Spleen (tissue), 11 donors: ENCODE measurements around the gene SYT17. TPM values are rescaled to one million over a fixed set of nuclear protein-coding genes. Genes with fewer than 3 reads are reported as not detected.

ENCODE experiments used
- DNase-seq: peaks from one replicate; pipeline ENCODE4 v3.0.0-alpha.2; 2020
- H3K27ac ChIP-seq, 8 donors: fragments of 200-600 bp; sonication (generic) in 7 of 8; 1 replicate in 4 of 8; 2 replicates in 4 of 8; pipeline versions ENCODE4 v1.5.0 to v1.8.0; 2016 to 2021; ENCODE audit warnings: inconsistent platforms in 4 of 8, mild to moderate bottlenecking in 4 of 8, moderate library complexity in 1 of 8
- H3K27me3 ChIP-seq, 7 donors: fragments of 200-600 bp; sonication (generic) in 6 of 7; replicated peaks in 1 of 7; 1 replicate in 4 of 7; 2 replicates in 3 of 7; pipeline versions ENCODE4 v1.5.0 to v1.8.0; 2016 to 2021; ENCODE audit warnings: inconsistent platforms in 3 of 7, mild to moderate bottlenecking in 1 of 7
- H3K36me3 ChIP-seq, 6 donors: fragments of 200-600 bp; sonication (generic) in 5 of 6; 1 replicate in 4 of 6; 2 replicates in 2 of 6; pipeline versions ENCODE4 v1.5.0 to v1.8.0; 2016 to 2021; ENCODE audit warnings: inconsistent platforms in 2 of 6
- H3K4me1 ChIP-seq, 6 donors: fragments of 200-600 bp; sonication (generic) in 5 of 6; 1 replicate in 3 of 6; 2 replicates in 3 of 6; pipeline versions ENCODE4 v1.5.0 to v1.8.0; 2016 to 2021; ENCODE audit warnings: inconsistent platforms in 3 of 6
- H3K4me3 ChIP-seq, 8 donors: fragments of 200-600 bp; sonication (generic) in 7 of 8; 1 replicate in 4 of 8; 2 replicates in 4 of 8; pipeline versions ENCODE4 v1.5.0 to v1.8.0; 2016 to 2021; ENCODE audit warnings: inconsistent platforms in 4 of 8, mild to moderate bottlenecking in 4 of 8, moderate library complexity in 2 of 8
- H3K9me3 ChIP-seq, 8 donors: fragments of 200-600 bp; sonication (generic) in 7 of 8; 1 replicate in 4 of 8; 2 replicates in 4 of 8; pipeline versions ENCODE4 v1.5.0 to v1.8.0; 2016 to 2021; ENCODE audit warnings: inconsistent platforms in 4 of 8
- POLR2A ChIP-seq, 3 donors: fragments of 450-650 bp; IDR thresholded peaks; one replicate each; pipeline ENCODE4 v1.5.1; 2017; ENCODE audit warnings: antibody characterized with exemption in 3 of 3, mild to moderate bottlenecking in 1 of 3
- POLR2AphosphoS5 ChIP-seq, 3 donors: sonication (generic); formaldehyde crosslinking; IDR thresholded peaks; one replicate each; pipeline ENCODE4 v1.5.1; 2017; ENCODE audit warnings: antibody characterized with exemption in 3 of 3
- WGBS, 5 donors: extraction: QIAGEN DNeasy Blood & Tissue Kit in 3 of 5; methylation state at CpG; one replicate each; pipeline versions ENCODE4 v1.1.5 to v1.1.7; 2013 to 2018; 5-methylcytosine and 5-hydroxymethylcytosine counted together
- intact Hi-C: fragments of 100-400 bp; cut with DNase I; formaldehyde crosslinking; loops from one replicate; pipeline ENCODE4 v1.15.0; 2023; ENCODE audit warnings: low total_unique reads
- polyA plus RNA-seq, 3 donors: library from polyadenylated mRNA; stranded (reverse); fragments of 200-250 nt; gene quantifications; one replicate each; pipeline ENCODE4 v1.2.1, GENCODE V29; 2013
- total RNA-seq, 7 donors: library from RNA; depleted of rRNA in 3 of 7; stranded (reverse); fragments of >200 nt in 3 of 7; fragmentation: NEBNext Ultra II Directional in 4 of 7; extraction: Animal tissue kit (Norgen Biotek cat#: 25700) in 4 of 7; gene quantifications; one replicate each; pipeline versions ENCODE4 v1.1.0 to v1.2.1, GENCODE V29; 2016 to 2021
- TF ChIP-seq, protein P1 (sequence below), 11 experiments: fragments of 200-600 bp in 7 of 11; fragments of 450-650 bp in 4 of 11; sonication (generic) in 4 of 11; IDR thresholded peaks in 8 of 11; conservative IDR thresholded peaks in 3 of 11; 1 replicate in 7 of 11; 2 replicates in 4 of 11; pipeline versions ENCODE4 v1.4.0 to v1.8.0; 2016 to 2021; ENCODE audit warnings: antibody characterized with exemption in 11 of 11, inconsistent platforms in 4 of 11, mild to moderate bottlenecking in 1 of 11
- donor health status: healthy with polysubstance abuse.
- donor health status: DM: no; HTN: no; CAD: no; lungs with moderate emphysema.
- donor health status: DM: no; HTN: no; CAD: no.
- donor health status: Bipolar disorder and iron deficiency.
- donor health status: healthy.
- donor health status: DM: no; HTN: no; CAD: no.
- donor health status: DM: yes; HTN: yes; CAD: no.

SYT17 gene
- total and polyA plus RNA-seq, 10 donors: 1.2 to 3.7 (median 2.0) TPM

DNA sequence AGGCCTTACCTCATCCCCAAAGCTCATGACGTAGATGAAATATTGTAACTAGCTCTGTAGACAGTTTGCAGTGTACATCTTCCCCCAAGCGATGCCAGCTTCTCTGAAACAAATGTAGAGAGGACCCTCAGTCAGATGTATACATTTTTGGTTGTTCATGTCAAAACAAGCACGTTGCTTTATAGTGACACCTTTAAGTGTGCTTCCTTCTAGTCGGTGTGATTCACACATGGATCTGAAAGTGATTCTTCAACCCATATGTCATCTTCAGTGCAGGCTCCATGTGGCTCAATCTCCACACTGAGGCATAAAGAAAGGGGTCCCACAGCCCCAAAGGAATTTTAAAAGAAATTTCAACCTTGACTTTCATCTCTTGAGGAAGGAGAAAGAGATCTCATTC lies 86.6 kb downstream of the SYT17 start:
- Histone ChIP-seq H3K27ac (no peak overlapping the region), H3K4me1 (no peaks in the 10 kb centered on the region), H3K36me3 (no peaks in the 10 kb centered on the region), H3K9me3 (no peaks in the 10 kb centered on the region), H3K4me3 (no peak overlapping the region), H3K27me3 (peaks cover 0 to 4% (median 0%) of the 10 kb centered on the region in 7 donors)
- no peak for TF ChIP-seq POLR2AphosphoS5 (IDR thresholded peaks at IDR 0.05)
- no peak for TF ChIP-seq POLR2A (IDR thresholded peaks at IDR 0.05)
- TF ChIP-seq, protein P1, sequence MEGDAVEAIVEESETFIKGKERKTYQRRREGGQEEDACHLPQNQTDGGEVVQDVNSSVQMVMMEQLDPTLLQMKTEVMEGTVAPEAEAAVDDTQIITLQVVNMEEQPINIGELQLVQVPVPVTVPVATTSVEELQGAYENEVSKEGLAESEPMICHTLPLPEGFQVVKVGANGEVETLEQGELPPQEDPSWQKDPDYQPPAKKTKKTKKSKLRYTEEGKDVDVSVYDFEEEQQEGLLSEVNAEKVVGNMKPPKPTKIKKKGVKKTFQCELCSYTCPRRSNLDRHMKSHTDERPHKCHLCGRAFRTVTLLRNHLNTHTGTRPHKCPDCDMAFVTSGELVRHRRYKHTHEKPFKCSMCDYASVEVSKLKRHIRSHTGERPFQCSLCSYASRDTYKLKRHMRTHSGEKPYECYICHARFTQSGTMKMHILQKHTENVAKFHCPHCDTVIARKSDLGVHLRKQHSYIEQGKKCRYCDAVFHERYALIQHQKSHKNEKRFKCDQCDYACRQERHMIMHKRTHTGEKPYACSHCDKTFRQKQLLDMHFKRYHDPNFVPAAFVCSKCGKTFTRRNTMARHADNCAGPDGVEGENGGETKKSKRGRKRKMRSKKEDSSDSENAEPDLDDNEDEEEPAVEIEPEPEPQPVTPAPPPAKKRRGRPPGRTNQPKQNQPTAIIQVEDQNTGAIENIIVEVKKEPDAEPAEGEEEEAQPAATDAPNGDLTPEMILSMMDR (IDR thresholded peaks at IDR 0.05 in 8 of 11, conservative IDR thresholded peaks at IDR 0.05 in 3 of 11): no peak
- intact Hi-C loops: no loop called here
- WGBS, 5 donors: 61 to 75% (median 71%) methylated on average over 4 of the region's 4 CpGs
- DNase-seq: no peak

DNA sequence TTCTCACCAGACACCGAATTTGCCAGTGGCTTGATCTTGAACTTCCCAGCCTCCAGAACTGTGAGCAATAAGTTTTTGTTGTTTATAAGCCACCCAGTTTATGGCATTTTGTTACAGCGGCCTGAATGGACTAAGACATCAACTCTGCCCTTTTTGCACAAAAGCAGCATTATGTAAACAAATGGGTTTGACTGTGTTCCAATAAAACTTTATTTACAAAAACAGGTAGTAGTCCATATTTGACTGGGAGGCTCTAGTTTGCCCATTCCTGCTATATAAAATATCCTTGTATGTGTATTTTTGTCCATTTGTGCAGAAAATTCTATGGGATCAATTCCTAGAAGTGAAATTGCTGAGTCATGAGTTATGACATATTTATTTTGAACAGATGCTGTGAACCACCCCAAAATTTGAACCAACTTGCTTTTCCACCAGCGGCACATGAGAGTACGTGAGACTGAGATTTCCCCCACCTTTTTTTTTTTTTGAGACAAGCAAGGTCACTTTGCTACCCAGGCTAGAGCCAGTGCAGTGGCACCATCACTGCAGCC lies 96.2 kb downstream of the SYT17 start:
- H3K36me3 ChIP-seq: peaks cover 0 to 7% (median 0%) of the 10 kb centered on the region in 6 donors
- no peak overlapping the region for H3K4me3 ChIP-seq
- no peaks in the 10 kb centered on the region for H3K4me1 ChIP-seq
- no peak for DNase-seq
- H3K27me3 ChIP-seq: no peaks in the 10 kb centered on the region
- intact Hi-C loops: no loop called here
- WGBS, 5 donors: 83 to 93% (median 88%) methylated on average over 4 of the region's 4 CpGs
- no peak overlapping the region for H3K27ac ChIP-seq
- H3K9me3 ChIP-seq: peaks cover 0 to 45% (median 28%) of the 10 kb centered on the region in 8 donors
- TF ChIP-seq, protein P1 (IDR thresholded peaks at IDR 0.05 in 8 of 11, conservative IDR thresholded peaks at IDR 0.05 in 3 of 11): no peak
- TF ChIP-seq POLR2A (IDR thresholded peaks at IDR 0.05): no peak
- no peak for TF ChIP-seq POLR2AphosphoS5 (IDR thresholded peaks at IDR 0.05)

DNA sequence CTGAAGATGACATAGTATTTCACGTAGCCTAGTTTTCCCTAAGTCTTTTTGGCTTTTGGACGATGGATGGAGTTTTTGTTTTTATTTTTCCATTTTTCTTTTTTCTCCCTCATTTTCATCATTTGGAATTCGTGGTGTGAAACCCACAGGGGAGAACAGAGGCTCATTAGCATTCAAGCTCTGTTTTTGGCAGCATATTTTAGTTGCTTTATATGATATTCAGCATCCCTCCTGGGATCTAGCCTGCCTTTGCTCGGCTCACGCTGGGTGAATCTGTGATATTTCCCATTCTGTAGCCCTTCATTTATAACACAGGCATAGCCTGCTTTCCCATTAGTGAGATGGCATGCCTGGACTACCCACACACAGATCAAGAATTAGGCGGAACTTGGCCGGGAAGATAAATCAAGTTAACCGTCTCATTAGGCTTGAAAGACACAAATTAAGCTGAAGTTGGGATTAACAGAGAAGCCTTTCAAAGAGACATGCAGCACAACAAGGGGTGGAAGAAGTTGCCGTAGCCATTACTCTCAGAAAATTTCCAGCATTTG lies 97.4 kb downstream of the SYT17 start:
- Histone ChIP-seq H3K9me3 (peaks cover 0 to 48% (median 32%) of the 10 kb centered on the region in 8 donors), H3K27ac (no peak overlapping the region), H3K27me3 (no peaks in the 10 kb centered on the region), H3K4me3 (no peak overlapping the region), H3K36me3 (peaks cover 0 to 7% (median 0%) of the 10 kb centered on the region in 6 donors), H3K4me1 (no peaks in the 10 kb centered on the region)
- 78 to 84% (median 80%) methylated on average over 9 of the region's 9 CpGs for WGBS, 5 donors
- intact Hi-C loops: no loop called here
- TF ChIP-seq, protein P1 (IDR thresholded peaks at IDR 0.05 in 8 of 11, conservative IDR thresholded peaks at IDR 0.05 in 3 of 11): no peak
- DNase-seq: no peak

DNA sequence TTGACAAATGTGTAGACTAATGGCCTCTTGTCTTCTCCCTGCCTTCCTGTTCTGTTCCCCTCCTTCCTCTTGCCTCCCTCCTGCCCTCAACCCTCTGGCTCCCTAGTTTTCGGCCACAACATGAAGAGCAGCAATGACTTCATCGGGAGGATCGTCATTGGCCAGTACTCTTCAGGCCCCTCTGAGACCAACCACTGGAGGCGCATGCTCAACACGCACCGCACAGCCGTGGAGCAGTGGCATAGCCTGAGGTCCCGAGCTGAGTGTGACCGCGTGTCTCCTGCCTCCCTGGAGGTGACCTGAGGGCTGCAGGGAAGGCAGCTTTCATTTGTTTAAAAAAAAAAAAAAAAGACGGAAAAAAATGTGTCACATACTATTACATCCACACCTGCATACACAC lies 98.7 kb downstream of the SYT17 start:
- peaks cover 0 to 7% (median 0%) of the 10 kb centered on the region in 6 donors for H3K36me3 ChIP-seq
- no peaks in the 10 kb centered on the region for H3K4me1 ChIP-seq
- 90 to 97% (median 93%) methylated on average over 11 of the region's 11 CpGs for WGBS, 5 donors
- TF ChIP-seq, protein P1 (IDR thresholded peaks at IDR 0.05 in 8 of 11, conservative IDR thresholded peaks at IDR 0.05 in 3 of 11): no peak
- TF ChIP-seq POLR2AphosphoS5 (IDR thresholded peaks at IDR 0.05) (no peak), POLR2A (IDR thresholded peaks at IDR 0.05) (no peak)
- H3K27ac ChIP-seq: no peak overlapping the region
- peaks cover 0 to 48% (median 32%) of the 10 kb centered on the region in 8 donors for H3K9me3 ChIP-seq
- intact Hi-C loops: no loop called here
- DNase-seq: no peak
- H3K4me3 ChIP-seq: no peak overlapping the region
- no peaks in the 10 kb centered on the region for H3K27me3 ChIP-seq
